Measurements from ENCODE around the gene NTRK2.

- TF ChIP-seq CEBPB (IDR thresholded peaks at IDR 0.05) (no peak), USF1 (IDR thresholded peaks at IDR 0.05) (no peak), YY1 (IDR thresholded peaks at IDR 0.05; ENCODE audit: low read depth) (no peak), TAF1 (IDR thresholded peaks at IDR 0.05; ENCODE audit: low read depth) (no peak), RAD21 (IDR thresholded peaks at IDR 0.05; ENCODE audit: low read depth) (no peak), REST (IDR thresholded peaks at IDR 0.05; ENCODE audit: low read depth) (no peak), EP300 (IDR thresholded peaks at IDR 0.05; ENCODE audit: borderline replicate concordance) (no peak), NFIC (IDR thresholded peaks at IDR 0.05) (no peak), TEAD4 (IDR thresholded peaks at IDR 0.05) (no peak)
These were observed 105.6 kb downstream of the NTRK2 start for GRCh38 chr9:84775056-84775643.

All from Ishikawa (cell line).